RWPE1 (cell line): ENCODE results near the gene FANCE.

Experiments used
- CTCF ChIA-PET: fragments of 350-600 bp; sonication (Branson Sonifier 250); formaldehyde crosslinking; extraction: SDS; loops from one replicate; lab custom pipeline; 2021; lab: Yijun Ruan, JAX
- POLR2A ChIA-PET: fragments of 400-600 bp; formaldehyde crosslinking; extraction: SDS; loops from one replicate; lab custom pipeline; 2020; ENCODE audit warnings: antibody characterized with exemption; ENCODE audit not compliant: low non-redundant PET; lab: Yijun Ruan, JAX
- DNase-seq: peaks from one replicate; pipeline ENCODE4 v3.0.0; 2012; ENCODE audit warnings: low spot score
- H3K27ac ChIP-seq: fragments of 450-650 bp; 2 replicates; pipeline ENCODE4 v1.5.1; 2017
- CTCF ChIP-seq: fragments of 450-650 bp; conservative IDR thresholded peaks from 2 replicates; pipeline ENCODE4 v1.5.1; 2017; ENCODE audit warnings: low read depth, mild to moderate bottlenecking

Gene FANCE

DNA sequence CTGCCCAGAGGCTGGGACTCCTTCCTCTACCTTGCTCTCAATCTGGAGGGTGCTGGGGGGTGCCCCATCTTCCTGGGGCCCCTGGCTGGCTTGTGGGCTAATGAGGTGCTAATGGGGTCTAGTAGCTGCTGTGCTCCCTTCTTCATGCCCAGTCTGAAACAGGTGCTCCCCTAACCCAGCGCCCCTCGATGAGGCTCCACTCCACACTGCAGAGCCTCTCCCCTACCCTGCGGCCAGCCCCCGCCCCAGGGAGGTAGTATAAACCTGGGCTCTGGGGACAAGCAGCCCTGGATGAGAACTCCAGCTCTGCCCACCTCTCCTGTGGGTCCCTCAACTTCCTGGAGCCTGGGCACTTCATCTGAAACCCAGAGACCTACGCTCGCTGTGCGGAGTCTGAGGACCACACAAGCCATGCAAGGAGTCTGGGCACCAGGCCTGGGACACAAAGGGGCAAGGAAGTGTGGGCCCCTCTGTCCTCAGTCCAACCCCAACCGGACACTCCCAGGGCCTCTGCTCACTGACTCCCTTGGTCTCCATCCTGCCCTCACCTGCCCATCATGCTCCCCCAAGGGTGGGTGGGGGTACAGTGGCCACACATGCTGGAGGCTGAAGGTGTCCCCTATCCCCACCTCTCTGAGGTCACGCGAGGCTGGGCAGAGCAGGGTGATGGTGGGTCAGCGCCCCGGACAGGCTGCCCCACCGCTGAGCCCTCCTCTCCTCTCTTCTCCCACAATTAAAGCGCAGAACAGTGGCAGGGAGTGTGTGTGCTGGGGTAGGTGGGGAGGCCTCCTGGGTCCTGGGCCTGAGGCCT is 22.2 kb downstream of the FANCE start:
- POLR2A ChIA-PET: interaction anchor here (0.6 to 1.3 kb wide), 5 partner anchors 9 to 679 kb away, joined by 3 to 5 read pairs (median 3); partner anchors contain the start of gene TEAD3
- TF ChIP-seq CTCF: no peak
- no peak for DNase-seq
- CTCF ChIA-PET: no interaction called here
- peak overlapping the region; percentile 94 for H3K27ac ChIP-seq

GRCh38 chr6:35474942-35475570 is 22.9 kb downstream of the FANCE start:
- TF ChIP-seq CTCF: no peak
- CTCF ChIA-PET: interaction anchor here (0.6 kb wide), 2 partner anchors 262 to 1306 kb away, joined by 3 to 7 read pairs; partner anchors contain the start of gene ARMC12
- peak overlapping the region; percentile 94 for H3K27ac ChIP-seq
- POLR2A ChIA-PET: interaction anchor here (0.9 kb wide), 1 partner anchor 10 kb away, joined by 3 read pairs; no protein-coding TSS in a partner anchor
- no peak for DNase-seq

DNA sequence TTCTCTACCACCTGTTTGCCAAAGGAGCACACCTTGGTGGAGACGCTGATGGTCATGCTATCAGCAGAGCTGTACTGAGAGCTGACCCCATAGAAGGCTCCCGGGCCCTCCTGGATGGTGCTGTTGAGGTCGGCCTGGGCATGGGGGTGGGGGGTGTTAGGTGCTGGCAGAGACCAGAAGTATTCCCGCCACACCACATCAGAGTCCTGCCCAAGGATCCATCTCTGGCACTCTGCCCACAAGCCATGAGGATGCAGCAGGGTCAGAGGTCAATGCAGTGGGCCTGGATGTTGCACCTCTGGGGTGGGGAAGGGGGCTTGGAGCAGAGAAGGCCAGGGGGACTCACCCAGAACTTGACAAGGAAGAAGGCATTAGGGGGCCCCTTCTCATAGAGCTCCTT is 23.4 kb downstream of the FANCE start:
- CTCF ChIA-PET: interaction anchor here (0.6 kb wide), 2 partner anchors 261 to 1307 kb away, joined by 3 to 7 read pairs; partner anchors contain the start of gene ARMC12

GRCh38 chr6:35476004-35476403 is 23.9 kb downstream of the FANCE start:
- POLR2A ChIA-PET: no interaction called here
- DNase-seq: no peak
- no peak for TF ChIP-seq CTCF
- CTCF ChIA-PET: interaction anchor here (0.6 kb wide), 2 partner anchors 261 to 1307 kb away, joined by 3 to 7 read pairs; partner anchors contain the start of gene ARMC12
- H3K27ac ChIP-seq: peak overlapping the region; percentile 94

More for the DNA sequence above, 23.4 kb downstream of the FANCE start:
- peak overlapping the region; percentile 94 for H3K27ac ChIP-seq
- POLR2A ChIA-PET: interaction anchor here (0.9 kb wide), 1 partner anchor 11 kb away, joined by 3 read pairs; no protein-coding TSS in a partner anchor
- TF ChIP-seq CTCF: no peak
- no peak for DNase-seq

DNA sequence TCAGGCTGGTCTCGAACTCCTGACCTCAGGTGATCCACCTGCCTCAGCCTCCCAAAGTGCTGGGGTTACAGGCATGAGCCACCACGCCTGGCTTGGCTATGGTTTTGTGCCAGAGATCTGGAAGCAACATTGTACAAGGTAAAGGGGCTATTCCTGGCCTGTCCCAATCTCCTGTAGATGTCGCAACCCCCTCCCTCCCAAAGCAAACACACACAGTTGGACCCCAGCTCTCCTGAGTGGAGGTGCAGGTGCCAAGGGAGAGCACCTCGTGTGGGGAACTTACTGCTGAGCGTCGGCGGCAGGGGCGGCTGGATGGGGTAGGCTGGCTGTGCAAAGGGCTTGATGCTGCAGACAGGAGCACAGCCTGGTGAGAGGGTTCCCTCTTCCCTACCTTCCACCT is 24.9 kb downstream of the FANCE start:
- no peak for DNase-seq
- no peak for TF ChIP-seq CTCF
- POLR2A ChIA-PET: interaction anchor here (0.9 kb wide), 1 partner anchor 20 kb away, joined by 5 read pairs; the partner anchor contains the start of gene TEAD3
- CTCF ChIA-PET: interaction anchor here (0.7 kb wide), 1 partner anchor 20 kb away, joined by 4 read pairs; the partner anchor contains the start of gene TEAD3
- H3K27ac ChIP-seq: peak overlapping the region; percentile 94

DNA sequence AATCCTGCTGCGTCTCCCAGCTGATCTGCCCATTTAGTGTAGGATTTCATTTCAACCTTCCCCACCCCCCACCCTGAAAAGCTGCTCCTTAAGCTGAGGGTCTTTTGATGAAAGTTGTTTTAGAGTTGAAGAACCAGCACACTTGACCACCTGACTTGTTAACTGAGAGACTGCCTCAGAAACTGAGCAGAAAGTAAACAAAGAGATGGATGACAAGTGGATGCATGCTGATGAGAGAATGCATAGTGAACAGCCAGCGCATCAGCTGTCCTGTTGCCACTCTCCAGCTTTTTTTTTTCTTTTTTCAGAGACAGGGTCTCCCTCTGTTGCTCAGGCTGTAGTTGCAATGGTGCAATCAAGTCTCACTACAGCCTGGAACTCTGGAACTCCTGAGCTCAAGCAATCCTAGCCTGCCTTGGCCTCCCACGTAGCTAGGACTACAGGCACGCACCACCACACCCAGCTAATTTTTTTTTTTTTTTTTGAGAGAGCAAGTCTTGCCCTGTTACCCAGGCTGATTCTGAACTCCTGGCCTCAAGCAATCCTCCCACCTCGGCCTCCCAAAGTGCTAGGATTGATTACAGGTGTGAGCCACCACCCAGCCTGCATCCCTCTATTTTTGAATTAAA is 25.5 kb downstream of the FANCE start:
- ChIA-PET POLR2A (interaction anchor here (0.9 kb wide), 1 partner anchor 19 kb away, joined by 5 read pairs; the partner anchor contains the start of gene TEAD3), CTCF (interaction anchor here (0.6 to 0.7 kb wide), 2 partner anchors 19 to 179 kb away, joined by 3 to 4 read pairs; partner anchors contain the start of gene TEAD3)

More for the DNA sequence above, 25.5 kb downstream of the FANCE start:
- peak overlapping the region; percentile 94 for H3K27ac ChIP-seq
- no peak for TF ChIP-seq CTCF
- no peak for DNase-seq
